K562 (cell line): ENCODE measurements around the gene PPP1R14B. TPM values are rescaled to one million over a fixed set of nuclear protein-coding genes. Genes with fewer than 3 reads are reported as not detected.

Experiments used
- ARNT ChIP-seq, 2 experiments: fragments of 450-650 bp; IDR thresholded peaks; 2 replicates each; pipeline ENCODE4 v1.6.1; 2016; ENCODE audit warnings: mild to moderate bottlenecking in 1 of 2
- CCAR2 ChIP-seq: fragments of 200-400 bp; formaldehyde crosslinking; IDR thresholded peaks from 2 replicates; pipeline ENCODE4 v1.6.1; 2017; ENCODE audit warnings: mild to moderate bottlenecking, low read depth, low read length
- CREM ChIP-seq: IDR thresholded peaks from 2 replicates; pipeline ENCODE4 v1.6.1; 2014; ENCODE audit warnings: antibody characterized with exemption, low read depth
- KAT7 ChIP-seq: sonication (generic); formaldehyde crosslinking; IDR thresholded peaks from 2 replicates; pipeline ENCODE4 v1.8.0; 2022; ENCODE audit warnings: missing genetic modification reagents, mild to moderate bottlenecking, borderline replicate concordance
- MCM5 ChIP-seq: fragments of 450-650 bp; IDR thresholded peaks from 2 replicates; pipeline ENCODE4 v1.6.1; 2016; ENCODE audit warnings: low read depth
- NR3C1 ChIP-seq: sonication (generic); formaldehyde crosslinking; IDR thresholded peaks from 2 replicates; pipeline ENCODE4 v1.8.1; 2022; ENCODE audit warnings: missing genetic modification reagents
- NRF1 ChIP-seq, 2 experiments: fragments of 450-650 bp; IDR thresholded peaks in 1 of 2; conservative IDR thresholded peaks in 1 of 2; 2 replicates each; pipeline ENCODE4 v1.6.1; 2014; ENCODE audit warnings: mild to moderate bottlenecking in 2 of 2
- POLR2AphosphoS5 ChIP-seq: IDR thresholded peaks from 2 replicates; pipeline ENCODE4 v1.6.1; 2011; ENCODE audit warnings: mild to moderate bottlenecking, low read depth, low read length, moderate library complexity; ENCODE audit not compliant: control insufficient read depth, insufficient read depth
- POU5F1 ChIP-seq: fragments of 150-350 bp; IDR thresholded peaks from 2 replicates; pipeline ENCODE4 v1.6.1; 2014; ENCODE audit warnings: borderline replicate concordance, low read length, low read depth, mild to moderate bottlenecking; ENCODE audit not compliant: partially characterized antibody
- PURB ChIP-seq: sonication (generic); formaldehyde crosslinking; IDR thresholded peaks from 2 replicates; pipeline ENCODE4 v1.9.0; 2021; ENCODE audit warnings: low read depth, mild to moderate bottlenecking, missing genetic modification reagents
- SAP30 ChIP-seq: fragments of 200-600 bp; sonication (generic); IDR thresholded peaks from 2 replicates; pipeline ENCODE4 v1.6.1; 2012; ENCODE audit warnings: borderline replicate concordance, low read depth, mild to moderate bottlenecking, moderate library complexity, low read length, control low read depth, inconsistent platforms; ENCODE audit not compliant: insufficient read depth, poor library complexity, severe bottlenecking
- SREBF2 ChIP-seq: sonication (generic); formaldehyde crosslinking; IDR thresholded peaks from 2 replicates; pipeline ENCODE4 v1.4.0; 2020; ENCODE audit warnings: mild to moderate bottlenecking, missing genetic modification reagents
- U2AF1 ChIP-seq: fragments of 200-400 bp; formaldehyde crosslinking; optimal IDR thresholded peaks from 2 replicates; pipeline ENCODE3; 2017; ENCODE audit warnings: mild to moderate bottlenecking, low read depth, low read length, moderate library complexity
- ZKSCAN3 ChIP-seq: fragments of 250-450 bp; sonication (Bioruptor Pico); IDR thresholded peaks from 2 replicates; pipeline ENCODE4 v1.4.0; 2020
- ZNF12 ChIP-seq: sonication (generic); formaldehyde crosslinking; IDR thresholded peaks from 2 replicates; pipeline ENCODE4 v1.4.0; 2020; ENCODE audit warnings: mild to moderate bottlenecking, missing genetic modification reagents
- ZNF133 ChIP-seq: fragments of 250-450 bp; sonication (Bioruptor Pico); IDR thresholded peaks from 2 replicates; pipeline ENCODE4 v1.4.0; 2020; ENCODE audit warnings: mild to moderate bottlenecking
- ZNF24 ChIP-seq: fragments of 450-650 bp; IDR thresholded peaks from 2 replicates; pipeline ENCODE4 v1.6.1; 2016
- ZNF79 ChIP-seq: fragments of 250-450 bp; sonication (Bioruptor Pico); IDR thresholded peaks from 2 replicates; pipeline ENCODE4 v1.4.0; 2020; ENCODE audit warnings: low read depth, mild to moderate bottlenecking, moderate library complexity
- polyA plus RNA-seq, 8 experiments: library from polyadenylated mRNA; depleted of rRNA in 4 of 8; stranded (reverse) in 5 of 8; unstranded in 3 of 8; fragments of >200 nt; fragmentation: Nextera tagmentation in 2 of 8; fragmentation: Illumina TruSeq in 1 of 8; extraction: Ambion mirVana in 2 of 8; extraction: Trizol in 1 of 8; gene quantifications; 2 replicates each; pipeline versions ENCODE4 v1.2.1 to v1.2.3, GENCODE V29; 2011 to 2014; ENCODE audit warnings: inconsistent platforms in 1 of 8, missing spikeins in 1 of 8
- total RNA-seq, 7 experiments: library from RNA; depleted of rRNA in 6 of 7; stranded (reverse); fragments of >200 nt in 6 of 7; fragmentation: Illumina TruSeq in 2 of 7; extraction: Trizol in 2 of 7; gene quantifications; 2 replicates each; pipeline versions ENCODE4 v1.2.1 to v1.2.3, GENCODE V29; 2011 to 2021; ENCODE audit warnings: low replicate concordance in 1 of 7
- TF ChIP-seq, protein P1 (sequence below), 3 experiments: fragments of 200-800 bp in 1 of 3; sonication (Bioruptor generic) in 1 of 3; sonication (generic) in 1 of 3; formaldehyde crosslinking in 1 of 3; IDR thresholded peaks; 2 replicates each; pipeline versions ENCODE4 v1.6.1 to v1.8.0; 2016 to 2022; ENCODE audit warnings: mild to moderate bottlenecking in 2 of 3, missing compliant biosample characterization in 2 of 3, missing genetic modification characterization in 2 of 3, missing genetic modification reagents in 1 of 3
- TF ChIP-seq, protein P2 (sequence below): fragments of 250-450 bp; sonication (Bioruptor Pico); IDR thresholded peaks from 2 replicates; pipeline ENCODE4 v1.4.0; 2020; ENCODE audit warnings: mild to moderate bottlenecking, moderate library complexity
- TF ChIP-seq, protein P3 (sequence below), 2 experiments: fragments of 150-350 bp in 1 of 2; IDR thresholded peaks; 2 replicates each; pipeline ENCODE4 v1.6.1; 2012 to 2016; ENCODE audit warnings: low read depth in 2 of 2, low read length in 2 of 2, mild to moderate bottlenecking in 1 of 2, moderate library complexity in 1 of 2

PPP1R14B gene
- total and polyA plus RNA-seq, 9 of the 15 experiments (the other 6 are each of a cell fraction or from before 2014, with no cell fraction given), result 7.7 to 566 (median 212) TPM

DNA sequence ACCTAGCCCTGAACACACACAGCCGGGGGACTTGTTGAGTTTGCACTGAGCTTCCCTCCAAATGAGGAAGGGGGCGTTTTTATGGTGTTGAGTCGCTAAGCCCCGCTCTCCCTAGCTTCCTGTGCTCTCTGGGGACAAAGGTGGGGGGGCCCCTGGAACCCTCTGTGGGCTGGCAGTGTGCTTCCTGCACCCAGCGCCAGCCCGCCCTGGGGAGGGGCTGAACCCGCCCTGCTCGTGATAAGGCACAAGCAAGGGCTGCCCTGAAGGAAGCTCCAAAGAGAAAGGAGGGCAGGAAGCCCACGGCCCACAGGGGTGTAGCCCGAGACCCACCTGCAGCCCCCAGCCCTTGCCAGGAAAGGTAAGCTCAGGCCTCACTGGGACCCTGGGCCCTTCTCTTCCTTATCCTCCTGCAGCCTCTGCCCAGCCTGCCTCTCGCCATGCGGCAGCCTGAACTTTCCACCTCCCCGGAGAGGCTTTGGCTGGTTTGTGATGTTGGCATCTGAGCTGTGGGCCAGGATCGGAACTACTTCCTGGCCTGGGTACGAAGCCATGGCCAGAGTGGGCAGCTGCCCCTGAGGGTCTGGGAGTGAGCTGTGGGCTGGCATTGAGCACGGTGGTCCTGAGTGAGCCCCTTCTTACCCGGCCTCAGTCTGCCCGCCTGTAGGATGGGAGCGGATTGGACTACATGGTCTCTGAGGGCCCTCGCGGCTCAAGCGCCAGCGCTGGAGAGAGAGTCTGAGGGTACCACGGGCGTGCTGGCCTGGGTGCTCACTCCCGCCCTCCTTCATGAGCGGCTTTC, 40.1 kb downstream of the PPP1R14B start, which contains the start of gene FERMT3 (continued):
- TF ChIP-seq, protein P1, sequence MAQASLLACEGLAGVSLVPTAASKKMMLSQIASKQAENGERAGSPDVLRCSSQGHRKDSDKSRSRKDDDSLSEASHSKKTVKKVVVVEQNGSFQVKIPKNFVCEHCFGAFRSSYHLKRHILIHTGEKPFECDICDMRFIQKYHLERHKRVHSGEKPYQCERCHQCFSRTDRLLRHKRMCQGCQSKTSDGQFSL (CRISPR knock-in tag; IDR thresholded peaks at IDR 0.05), result peak; percentile 91
- TF ChIP-seq, protein P1 (tag; IDR thresholded peaks at IDR 0.05), result peak in 1 of 2 experiments; percentile 82; a peak in 2 of 4 replicates
- TF ChIP-seq POU5F1 (no peak), ZNF12 (CRISPR knock-in tag) (no peak), ZKSCAN3 (CRISPR knock-in tag) (0 out of 2 replicates have a peak, but pooled peaks have one; percentile 22), POLR2AphosphoS5 (peak; percentile 50; the same call in 1 of the 2 replicates), U2AF1 (no peak), PURB (CRISPR knock-in tag) (no peak), CCAR2 (no peak), CREM (0 out of 2 replicates have a peak, but pooled peaks have one; percentile 17), NRF1 (conservative IDR thresholded peaks at IDR 0.05 in 1 of 2, IDR thresholded peaks at IDR 0.05 in 1 of 2) (0 out of 4 replicates have a peak, but pooled peaks of 1 of the 2 experiments have one; percentile 17), ZNF133 (CRISPR knock-in tag) (no peak), NR3C1 (CRISPR knock-in tag) (0 out of 2 replicates have a peak, but pooled peaks have one; percentile 64), ZNF24 (no peak), KAT7 (peak; percentile 49; the same call in 1 of the 2 replicates), SAP30 (peak; percentile 40), SREBF2 (CRISPR knock-in tag) (0 out of 2 replicates have a peak, but pooled peaks have one; percentile 79), ZNF79 (CRISPR knock-in tag) (no peak; the same call in 1 of the 2 replicates), ARNT (IDR thresholded peaks at IDR 0.05) (0 out of 4 replicates have a peak, but pooled peaks of 1 of the 2 experiments have one; percentile 17), MCM5 (no peak)
- TF ChIP-seq, protein P2, sequence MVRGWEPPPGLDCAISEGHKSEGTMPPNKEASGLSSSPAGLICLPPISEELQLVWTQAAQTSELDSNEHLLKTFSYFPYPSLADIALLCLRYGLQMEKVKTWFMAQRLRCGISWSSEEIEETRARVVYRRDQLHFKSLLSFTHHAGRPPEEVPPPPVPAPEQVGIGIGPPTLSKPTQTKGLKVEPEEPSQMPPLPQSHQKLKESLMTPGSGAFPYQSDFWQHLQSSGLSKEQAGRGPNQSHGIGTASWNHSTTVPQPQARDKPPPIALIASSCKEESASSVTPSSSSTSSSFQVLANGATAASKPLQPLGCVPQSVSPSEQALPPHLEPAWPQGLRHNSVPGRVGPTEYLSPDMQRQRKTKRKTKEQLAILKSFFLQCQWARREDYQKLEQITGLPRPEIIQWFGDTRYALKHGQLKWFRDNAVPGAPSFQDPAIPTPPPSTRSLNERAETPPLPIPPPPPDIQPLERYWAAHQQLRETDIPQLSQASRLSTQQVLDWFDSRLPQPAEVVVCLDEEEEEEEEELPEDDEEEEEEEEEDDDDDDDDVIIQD (CRISPR knock-in tag), result no peak
- TF ChIP-seq, protein P3, sequence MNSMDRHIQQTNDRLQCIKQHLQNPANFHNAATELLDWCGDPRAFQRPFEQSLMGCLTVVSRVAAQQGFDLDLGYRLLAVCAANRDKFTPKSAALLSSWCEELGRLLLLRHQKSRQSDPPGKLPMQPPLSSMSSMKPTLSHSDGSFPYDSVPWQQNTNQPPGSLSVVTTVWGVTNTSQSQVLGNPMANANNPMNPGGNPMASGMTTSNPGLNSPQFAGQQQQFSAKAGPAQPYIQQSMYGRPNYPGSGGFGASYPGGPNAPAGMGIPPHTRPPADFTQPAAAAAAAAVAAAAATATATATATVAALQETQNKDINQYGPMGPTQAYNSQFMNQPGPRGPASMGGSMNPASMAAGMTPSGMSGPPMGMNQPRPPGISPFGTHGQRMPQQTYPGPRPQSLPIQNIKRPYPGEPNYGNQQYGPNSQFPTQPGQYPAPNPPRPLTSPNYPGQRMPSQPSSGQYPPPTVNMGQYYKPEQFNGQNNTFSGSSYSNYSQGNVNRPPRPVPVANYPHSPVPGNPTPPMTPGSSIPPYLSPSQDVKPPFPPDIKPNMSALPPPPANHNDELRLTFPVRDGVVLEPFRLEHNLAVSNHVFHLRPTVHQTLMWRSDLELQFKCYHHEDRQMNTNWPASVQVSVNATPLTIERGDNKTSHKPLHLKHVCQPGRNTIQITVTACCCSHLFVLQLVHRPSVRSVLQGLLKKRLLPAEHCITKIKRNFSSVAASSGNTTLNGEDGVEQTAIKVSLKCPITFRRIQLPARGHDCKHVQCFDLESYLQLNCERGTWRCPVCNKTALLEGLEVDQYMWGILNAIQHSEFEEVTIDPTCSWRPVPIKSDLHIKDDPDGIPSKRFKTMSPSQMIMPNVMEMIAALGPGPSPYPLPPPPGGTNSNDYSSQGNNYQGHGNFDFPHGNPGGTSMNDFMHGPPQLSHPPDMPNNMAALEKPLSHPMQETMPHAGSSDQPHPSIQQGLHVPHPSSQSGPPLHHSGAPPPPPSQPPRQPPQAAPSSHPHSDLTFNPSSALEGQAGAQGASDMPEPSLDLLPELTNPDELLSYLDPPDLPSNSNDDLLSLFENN (IDR thresholded peaks at IDR 0.05; ENCODE audit: low read depth in 2 of 2, low read length in 2 of 2), result no peak
